GM12878 (cell line): Measurements from ENCODE around the gene MCOLN2. TPM values are rescaled to one million over a fixed set of nuclear protein-coding genes. Genes with fewer than 3 reads are reported as not detected.

ENCODE experiments used
- ATAC-seq: fragments of 200-7000 bp; cut with Tn5 transposase; 3 replicates; pipeline ENCODE4 v1.9.1; 2020; ENCODE audit warnings: mild to moderate bottlenecking, moderate library complexity
- BruUV-seq: library from RNA; stranded (reverse); fragments of 400-500 nt; replicated peaks from 2 replicates; lab custom pipeline; 2021; lab: Mats Ljungman, UMichigan
- CTCF ChIA-PET: fragments of 300-600 bp; sonication (Branson Sonifier 250); formaldehyde crosslinking; extraction: SDS; loops from one replicate; lab custom pipeline; 2021; ENCODE audit warnings: inconsistent platforms; lab: Yijun Ruan, JAX
- POLR2A ChIA-PET: fragments of 350-600 bp; formaldehyde crosslinking; extraction: SDS; loops from one replicate; lab custom pipeline; 2021; ENCODE audit warnings: inconsistent platforms; lab: Charles Lee
- RAD21 ChIA-PET: fragments of 300-600 bp; sonication (Branson Sonifier 250); formaldehyde crosslinking; loops from one replicate; lab custom pipeline; 2023; ENCODE audit warnings: antibody characterized with exemption; ENCODE audit not compliant: unreplicated experiment; lab: Charles Lee
- SMC1A ChIA-PET: fragments of 300-600 bp; sonication (Branson Sonifier 250); formaldehyde crosslinking; loops from one replicate; lab custom pipeline; 2023; ENCODE audit not compliant: unreplicated experiment, uncharacterized antibody; lab: Charles Lee
- DNase-seq: peaks from one replicate; pipeline ENCODE4 v3.0.0-alpha.2; 2011; ENCODE audit warnings: low read depth, low spot score
- FAIRE-seq: peaks from 3 replicates; lab custom pipeline; 2011; peaks lifted over from hg19 to GRCh38; lab: Jason Lieb, UNC
- H2AFZ ChIP-seq: 2 replicates; pipeline ENCODE4 v1.6.0; 2011; ENCODE audit warnings: low read depth, low read length, control low read depth; ENCODE audit not compliant: control insufficient read depth
- H3K27ac ChIP-seq: 2 replicates; pipeline ENCODE4 v1.5.1; 2011; ENCODE audit warnings: control low read depth; ENCODE audit not compliant: control insufficient read depth, insufficient read depth
- H3K27me3 ChIP-seq, 2 experiments: replicated peaks in 1 of 2; 2 replicates each; pipeline versions ENCODE4 v1.6.0 to v1.6.1; 2011; ENCODE audit warnings: low read length in 1 of 2; ENCODE audit not compliant: control insufficient read depth in 2 of 2, insufficient read depth in 2 of 2
- H3K36me3 ChIP-seq, 2 experiments: 2 replicates each; pipeline ENCODE4 v1.5.1; 2011; ENCODE audit warnings: low read length in 1 of 2; ENCODE audit not compliant: control insufficient read depth in 2 of 2, insufficient read depth in 2 of 2
- H3K4me1 ChIP-seq: 2 replicates; pipeline ENCODE4 v1.6.1; 2011; ENCODE audit warnings: mild to moderate bottlenecking, low read length, moderate library complexity, mixed read lengths; ENCODE audit not compliant: control insufficient read depth, insufficient read depth
- H3K4me2 ChIP-seq: 2 replicates; pipeline ENCODE4 v1.6.0; 2011; ENCODE audit warnings: control low read depth; ENCODE audit not compliant: control insufficient read depth, insufficient read depth
- H3K4me3 ChIP-seq: fragments of 200-600 bp; sonication (generic); 2 replicates; pipeline ENCODE4 v1.5.1; 2016
- H3K79me2 ChIP-seq: 2 replicates; pipeline ENCODE4 v1.6.0; 2011; ENCODE audit warnings: low read length; ENCODE audit not compliant: control insufficient read depth, insufficient read depth
- H3K9ac ChIP-seq: 2 replicates; pipeline ENCODE4 v1.8.0; 2011; ENCODE audit warnings: low read length, control low read depth, mixed read lengths; ENCODE audit not compliant: control insufficient read depth, insufficient read depth
- H3K9me3 ChIP-seq: replicated peaks from 3 replicates; pipeline ENCODE4 v1.5.1; 2011; ENCODE audit warnings: mild to moderate bottlenecking, low read length; ENCODE audit not compliant: control insufficient read depth, insufficient read depth
- H4K20me1 ChIP-seq: 2 replicates; pipeline ENCODE4 v1.6.0; 2011; ENCODE audit not compliant: control insufficient read depth, insufficient read depth
- KAT2A ChIP-seq: conservative IDR thresholded peaks from 2 replicates; pipeline ENCODE4 v1.6.1; 2011; ENCODE audit warnings: low read depth, low read length; ENCODE audit not compliant: control insufficient read depth
- NFIC ChIP-seq: IDR thresholded peaks from 2 replicates; pipeline ENCODE4 v1.6.1; 2012; ENCODE audit warnings: low read depth, mild to moderate bottlenecking, inconsistent platforms, low read length, moderate library complexity
- PAX5 ChIP-seq: IDR thresholded peaks from 2 replicates; pipeline ENCODE4 v1.6.1; 2011; ENCODE audit warnings: low read depth, low read length, borderline replicate concordance
- STAT1 ChIP-seq: fragments of 450-650 bp; conservative IDR thresholded peaks from 2 replicates; pipeline ENCODE4 v1.6.1; 2014; ENCODE audit warnings: antibody characterized with exemption, mild to moderate bottlenecking
- TCF7 ChIP-seq: IDR thresholded peaks from 2 replicates; pipeline ENCODE4 v1.6.1; 2014; ENCODE audit warnings: antibody characterized with exemption, borderline replicate concordance
- YBX1 ChIP-seq: fragments of 450-650 bp; IDR thresholded peaks from 2 replicates; pipeline ENCODE4 v1.6.1; 2016; ENCODE audit warnings: antibody characterized with exemption
- in situ Hi-C: fragments of 300-500 bp; cut with MboI; formaldehyde crosslinking; loops from 9 replicates; pipeline ENCODE4 v1.14.3; 2018; ENCODE audit warnings: mixed read lengths
- intact Hi-C: fragments of 100-400 bp; cut with micrococcal nuclease; formaldehyde crosslinking; loops from one replicate; pipeline ENCODE4 v1.14.2; 2022; ENCODE audit not compliant: unreplicated experiment
- polyA plus RNA-seq, 11 experiments: library from polyadenylated mRNA; depleted of rRNA in 4 of 11; unstranded in 6 of 11; stranded (reverse) in 5 of 11; fragments of >200 nt; fragmentation: Nextera tagmentation in 4 of 11; fragmentation: Illumina TruSeq in 1 of 11; extraction: Ambion mirVana in 4 of 11; extraction: Trizol in 1 of 11; gene quantifications; 1 replicate in 1 of 11; 2 replicates in 10 of 11; pipeline versions ENCODE4 v1.2.1 to v1.2.3, GENCODE V29; 2011 to 2016; ENCODE audit warnings: inconsistent platforms in 2 of 11, missing spikeins in 2 of 11, low read depth in 1 of 11
- total RNA-seq, 4 experiments: library from RNA; depleted of rRNA in 3 of 4; stranded (reverse); fragments of >200 nt in 3 of 4; fragmentation: Illumina TruSeq in 1 of 4; extraction: Trizol in 1 of 4; gene quantifications; 2 replicates each; pipeline versions ENCODE4 v1.2.1 to v1.2.3, GENCODE V29; 2013 to 2021
- TF ChIP-seq, protein P1 (sequence below): IDR thresholded peaks from 2 replicates; pipeline ENCODE4 v1.6.1; 2012; ENCODE audit warnings: low read depth, low read length, improper control_type of control experiment
- TF ChIP-seq, protein P2 (sequence below): IDR thresholded peaks from 2 replicates; pipeline ENCODE4 v1.6.1; 2012; ENCODE audit warnings: low read depth, low read length, improper control_type of control experiment
- TF ChIP-seq, protein P3 (sequence below), 3 experiments: IDR thresholded peaks in 2 of 3; conservative IDR thresholded peaks in 1 of 3; 2 replicates each; pipeline ENCODE4 v1.5.1; 2011; ENCODE audit warnings: low read depth in 3 of 3, low read length in 3 of 3, mild to moderate bottlenecking in 3 of 3, control low read depth in 2 of 3, moderate library complexity in 2 of 3, inconsistent platforms in 1 of 3, mixed read lengths in 1 of 3; ENCODE audit not compliant: control insufficient read depth in 2 of 3, insufficient read depth in 1 of 3; ENCODE audit errors: extremely low read depth in 1 of 3
- TF ChIP-seq, protein P4 (sequence below): fragments of 450-650 bp; IDR thresholded peaks from 2 replicates; pipeline ENCODE4 v1.6.1; 2016; ENCODE audit warnings: mild to moderate bottlenecking, moderate library complexity, borderline replicate concordance

Gene MCOLN2
- total and polyA plus RNA-seq, 10 of the 15 experiments (the other 5 are each of a cell fraction or from before 2014, with no cell fraction given): 25.9 to 233 (median 109) TPM

DNA sequence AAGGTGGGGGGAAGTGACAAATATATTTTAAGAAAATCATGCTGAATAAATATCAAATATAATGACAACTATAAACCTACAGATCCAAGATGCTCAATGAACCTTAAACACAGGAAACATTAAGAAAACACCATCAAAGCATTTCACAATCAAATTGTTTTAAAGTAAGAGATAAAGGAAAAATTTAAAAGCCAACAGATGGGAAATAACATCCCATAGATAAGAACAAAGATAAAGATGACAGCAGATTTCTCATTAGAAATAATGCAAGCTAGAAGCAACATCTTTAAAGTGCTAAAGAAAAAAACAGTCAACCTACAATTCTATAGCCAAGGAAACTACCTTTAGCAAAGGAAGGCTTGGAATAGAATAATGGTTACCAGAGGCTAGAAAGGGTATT is 33.6 kb upstream of the MCOLN2 start:
- CTCF ChIA-PET: interaction anchor here (1.1 to 2.6 kb wide), 5 partner anchors 86 to 248 kb away, joined by 4 to 10 read pairs (median 6); no protein-coding TSS in a partner anchor
- in situ Hi-C loops (no loop called here), intact Hi-C loops (no loop called here)
- POLR2A ChIA-PET: no interaction called here
- Histone ChIP-seq H4K20me1 (no peaks in the 10 kb centered on the region), H3K9ac (no peak overlapping the region), H3K4me3 (no peak overlapping the region), H3K4me1 (no peaks in the 10 kb centered on the region), H3K36me3 (no peaks in the 10 kb centered on the region), H2AFZ (no peak overlapping the region), H3K27me3 (no peaks in the 10 kb centered on the region), H3K79me2 (no peaks in the 10 kb centered on the region), H3K9me3 (no peaks in the 10 kb centered on the region), H3K4me2 (no peak overlapping the region), H3K27ac (no peak overlapping the region)
- FAIRE-seq (no peak), ATAC-seq (no peak), DNase-seq (no peak)
- TF ChIP-seq, protein P1, sequence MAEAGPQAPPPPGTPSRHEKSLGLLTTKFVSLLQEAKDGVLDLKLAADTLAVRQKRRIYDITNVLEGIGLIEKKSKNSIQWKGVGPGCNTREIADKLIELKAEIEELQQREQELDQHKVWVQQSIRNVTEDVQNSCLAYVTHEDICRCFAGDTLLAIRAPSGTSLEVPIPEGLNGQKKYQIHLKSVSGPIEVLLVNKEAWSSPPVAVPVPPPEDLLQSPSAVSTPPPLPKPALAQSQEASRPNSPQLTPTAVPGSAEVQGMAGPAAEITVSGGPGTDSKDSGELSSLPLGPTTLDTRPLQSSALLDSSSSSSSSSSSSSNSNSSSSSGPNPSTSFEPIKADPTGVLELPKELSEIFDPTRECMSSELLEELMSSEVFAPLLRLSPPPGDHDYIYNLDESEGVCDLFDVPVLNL: no peak
- TF ChIP-seq, protein P2, sequence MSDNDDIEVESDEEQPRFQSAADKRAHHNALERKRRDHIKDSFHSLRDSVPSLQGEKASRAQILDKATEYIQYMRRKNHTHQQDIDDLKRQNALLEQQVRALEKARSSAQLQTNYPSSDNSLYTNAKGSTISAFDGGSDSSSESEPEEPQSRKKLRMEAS: no peak
- no peak for TF ChIP-seq STAT1
- no peak for TF ChIP-seq YBX1
- TF ChIP-seq, protein P3, sequence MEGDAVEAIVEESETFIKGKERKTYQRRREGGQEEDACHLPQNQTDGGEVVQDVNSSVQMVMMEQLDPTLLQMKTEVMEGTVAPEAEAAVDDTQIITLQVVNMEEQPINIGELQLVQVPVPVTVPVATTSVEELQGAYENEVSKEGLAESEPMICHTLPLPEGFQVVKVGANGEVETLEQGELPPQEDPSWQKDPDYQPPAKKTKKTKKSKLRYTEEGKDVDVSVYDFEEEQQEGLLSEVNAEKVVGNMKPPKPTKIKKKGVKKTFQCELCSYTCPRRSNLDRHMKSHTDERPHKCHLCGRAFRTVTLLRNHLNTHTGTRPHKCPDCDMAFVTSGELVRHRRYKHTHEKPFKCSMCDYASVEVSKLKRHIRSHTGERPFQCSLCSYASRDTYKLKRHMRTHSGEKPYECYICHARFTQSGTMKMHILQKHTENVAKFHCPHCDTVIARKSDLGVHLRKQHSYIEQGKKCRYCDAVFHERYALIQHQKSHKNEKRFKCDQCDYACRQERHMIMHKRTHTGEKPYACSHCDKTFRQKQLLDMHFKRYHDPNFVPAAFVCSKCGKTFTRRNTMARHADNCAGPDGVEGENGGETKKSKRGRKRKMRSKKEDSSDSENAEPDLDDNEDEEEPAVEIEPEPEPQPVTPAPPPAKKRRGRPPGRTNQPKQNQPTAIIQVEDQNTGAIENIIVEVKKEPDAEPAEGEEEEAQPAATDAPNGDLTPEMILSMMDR (IDR thresholded peaks at IDR 0.05 in 2 of 3, conservative IDR thresholded peaks at IDR 0.05 in 1 of 3; ENCODE audit: control insufficient read depth in 2 of 3, extremely low read depth in 1 of 3, insufficient read depth in 1 of 3, low read depth in 3 of 3, low read length in 3 of 3): no peak
- TF ChIP-seq, protein P4, sequence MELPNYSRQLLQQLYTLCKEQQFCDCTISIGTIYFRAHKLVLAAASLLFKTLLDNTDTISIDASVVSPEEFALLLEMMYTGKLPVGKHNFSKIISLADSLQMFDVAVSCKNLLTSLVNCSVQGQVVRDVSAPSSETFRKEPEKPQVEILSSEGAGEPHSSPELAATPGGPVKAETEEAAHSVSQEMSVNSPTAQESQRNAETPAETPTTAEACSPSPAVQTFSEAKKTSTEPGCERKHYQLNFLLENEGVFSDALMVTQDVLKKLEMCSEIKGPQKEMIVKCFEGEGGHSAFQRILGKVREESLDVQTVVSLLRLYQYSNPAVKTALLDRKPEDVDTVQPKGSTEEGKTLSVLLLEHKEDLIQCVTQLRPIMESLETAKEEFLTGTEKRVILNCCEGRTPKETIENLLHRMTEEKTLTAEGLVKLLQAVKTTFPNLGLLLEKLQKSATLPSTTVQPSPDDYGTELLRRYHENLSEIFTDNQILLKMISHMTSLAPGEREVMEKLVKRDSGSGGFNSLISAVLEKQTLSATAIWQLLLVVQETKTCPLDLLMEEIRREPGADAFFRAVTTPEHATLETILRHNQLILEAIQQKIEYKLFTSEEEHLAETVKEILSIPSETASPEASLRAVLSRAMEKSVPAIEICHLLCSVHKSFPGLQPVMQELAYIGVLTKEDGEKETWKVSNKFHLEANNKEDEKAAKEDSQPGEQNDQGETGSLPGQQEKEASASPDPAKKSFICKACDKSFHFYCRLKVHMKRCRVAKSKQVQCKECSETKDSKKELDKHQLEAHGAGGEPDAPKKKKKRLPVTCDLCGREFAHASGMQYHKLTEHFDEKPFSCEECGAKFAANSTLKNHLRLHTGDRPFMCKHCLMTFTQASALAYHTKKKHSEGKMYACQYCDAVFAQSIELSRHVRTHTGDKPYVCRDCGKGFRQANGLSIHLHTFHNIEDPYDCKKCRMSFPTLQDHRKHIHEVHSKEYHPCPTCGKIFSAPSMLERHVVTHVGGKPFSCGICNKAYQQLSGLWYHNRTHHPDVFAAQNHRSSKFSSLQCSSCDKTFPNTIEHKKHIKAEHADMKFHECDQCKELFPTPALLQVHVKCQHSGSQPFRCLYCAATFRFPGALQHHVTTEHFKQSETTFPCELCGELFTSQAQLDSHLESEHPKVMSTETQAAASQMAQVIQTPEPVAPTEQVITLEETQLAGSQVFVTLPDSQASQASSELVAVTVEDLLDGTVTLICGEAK: no peak
- TF ChIP-seq PAX5: no peak
- TF ChIP-seq NFIC: no peak
- TF ChIP-seq TCF7: no peak
- no peak for TF ChIP-seq KAT2A
- SMC1A ChIA-PET: interaction anchor here (1.1 to 4.6 kb wide), 2 partner anchors 86 to 224 kb away, joined by 4 to 28 read pairs; no protein-coding TSS in a partner anchor
- RAD21 ChIA-PET: interaction anchor here (1.0 to 2.5 kb wide), 2 partner anchors 86 kb away, joined by 4 to 9 read pairs; no protein-coding TSS in a partner anchor
- BruUV-seq: no TSS peak
